NK-92 treated with Interleukin-12 subunit alpha and Interleukin-12 subunit beta, amount 100 ng/mL, for 24 hours (cell line): ENCODE results near the gene ATG2A.
"Not testable (repeated sequence)": the region's sequence is repeated elsewhere in the genome, so short reads cannot be mapped to it uniquely, and the experiment has no call there.

Experiments used
- DNase-seq: peaks from one replicate; lab custom pipeline; 2025; lab: John Stamatoyannopoulos, UW

Gene ATG2A

GRCh38 chr11:64854534-64855502, 62.2 kb downstream of the ATG2A start:
- DNase-seq = no peak

- DNase-seq = no peak
Measured at GRCh38 chr11:64854157-64854533, 62.9 kb downstream of the ATG2A start.

- DNase-seq = no peak
Measured at GRCh38 chr11:64853709-64854108, 63.3 kb downstream of the ATG2A start.

GRCh38 chr11:64852804-64853509, 64.1 kb downstream of the ATG2A start:
- no peak for DNase-seq

- no peak for DNase-seq
Measured at GRCh38 chr11:64851831-64852351, 65.1 kb downstream of the ATG2A start.

- DNase-seq = peak; percentile 51
Measured at GRCh38 chr11:64850979-64851567, 65.9 kb downstream of the ATG2A start.

- DNase-seq = no peak
Measured at GRCh38 chr11:64849598-64850356, 67.2 kb downstream of the ATG2A start.

- no peak for DNase-seq
Measured at GRCh38 chr11:64848826-64849597, 68.0 kb downstream of the ATG2A start.

DNA sequence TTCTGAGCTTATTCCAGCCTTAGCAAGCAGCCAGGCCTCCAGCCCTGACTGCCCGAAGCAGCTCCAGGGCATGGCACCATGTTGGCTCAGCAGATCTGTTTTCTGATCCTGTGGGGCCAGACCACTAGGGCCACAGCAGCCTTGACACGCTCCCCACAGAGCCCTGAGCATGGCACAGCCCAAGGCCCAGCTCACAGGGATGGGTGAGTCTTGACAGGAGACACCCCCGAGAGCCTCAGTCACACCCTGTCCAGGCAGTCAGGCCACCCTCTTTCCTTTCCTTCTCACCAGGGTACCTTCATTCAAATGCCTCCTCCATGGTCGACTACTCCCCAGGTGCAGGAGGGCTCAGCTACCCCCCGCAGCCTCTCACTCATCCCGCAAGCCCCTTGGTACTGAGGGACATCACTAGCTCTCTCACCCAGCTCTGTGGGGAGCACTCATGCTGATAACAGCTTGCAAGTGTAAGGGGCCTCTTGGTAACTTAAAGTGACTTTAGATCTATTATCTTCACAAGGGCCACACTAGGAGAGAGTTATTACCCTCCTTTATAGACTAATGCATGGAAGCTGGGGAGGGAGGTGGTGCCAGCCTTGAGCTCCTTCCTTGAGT, 68.7 kb downstream of the ATG2A start:
- DNase-seq = no peak

GRCh38 chr11:64846998-64847666, 69.9 kb downstream of the ATG2A start:
- peak; percentile 84 for DNase-seq

GRCh38 chr11:64845776-64846129, 71.3 kb downstream of the ATG2A start:
- DNase-seq = not testable (repeated sequence)

DNA sequence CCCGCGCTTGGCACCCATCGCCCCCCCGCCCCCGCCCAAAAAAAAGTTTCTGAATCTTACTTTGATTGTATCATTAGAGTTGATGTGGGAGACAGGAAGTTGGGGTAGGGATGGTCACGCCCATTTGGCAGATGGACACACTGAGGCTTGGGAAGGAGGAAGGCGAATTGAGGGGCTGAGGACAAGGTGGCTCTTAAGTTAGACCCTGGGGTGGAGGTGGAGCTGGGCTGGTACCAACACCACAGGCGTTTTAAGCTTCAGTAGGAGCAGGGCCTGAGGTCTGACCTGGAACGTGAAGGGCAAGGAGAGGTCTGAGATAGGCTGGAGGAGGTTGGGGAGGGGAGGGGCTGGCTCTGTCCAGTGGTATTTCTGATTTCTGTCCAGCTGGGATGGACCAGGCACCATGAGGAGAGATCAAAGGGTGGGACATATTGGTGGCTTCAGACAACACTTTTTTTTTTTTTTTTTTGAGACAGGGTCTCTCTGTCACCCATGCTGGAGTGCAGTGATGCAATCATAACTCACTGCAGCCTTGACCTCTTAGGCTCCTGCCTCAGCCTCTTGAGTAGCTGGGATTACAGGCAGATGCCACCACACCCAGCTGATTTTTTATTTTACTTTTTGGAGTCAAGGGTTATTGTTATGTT, 71.8 kb downstream of the ATG2A start:
- DNase-seq = no peak
